MCF 10A (cell line): ENCODE results near the gene BCKDK. TPM values are rescaled to one million over a fixed set of nuclear protein-coding genes. Genes with fewer than 3 reads are reported as not detected.

Experiments used
- BruUV-seq: library from RNA; stranded (reverse); fragments of 400-500 nt; replicated peaks from 2 replicates; lab custom pipeline; 2021; lab: Mats Ljungman, UMichigan
- CTCF ChIA-PET: fragments of 300-600 bp; sonication (Branson Sonifier 250); formaldehyde crosslinking; extraction: SDS; loops from one replicate; lab custom pipeline; 2021; ENCODE audit warnings: antibody characterized with exemption, inconsistent platforms; lab: Yijun Ruan, JAX
- POLR2A ChIA-PET: fragments of 300-600, 350-650 bp; sonication (Branson Sonifier 250); formaldehyde crosslinking; extraction: SDS; loops from one replicate; lab custom pipeline; 2020; ENCODE audit warnings: antibody characterized with exemption, inconsistent platforms; lab: Yijun Ruan, JAX
- DNase-seq: peaks from one replicate; pipeline ENCODE4 v3.0.0-alpha.2; 2018; ENCODE audit not compliant: unreplicated experiment
- H3K27ac Mint-ChIP-seq: one replicate; pipeline ENCODE4 v1.8.0; 2022; ENCODE audit warnings: mild to moderate bottlenecking, low read depth, mixed read lengths; ENCODE audit not compliant: unreplicated experiment
- H3K27me3 Mint-ChIP-seq: one replicate; pipeline ENCODE4 v1.8.0; 2022; ENCODE audit warnings: mixed read lengths; ENCODE audit not compliant: insufficient read depth, unreplicated experiment
- H3K36me3 Mint-ChIP-seq: one replicate; pipeline ENCODE4 v1.8.0; 2022; ENCODE audit warnings: mild to moderate bottlenecking, moderate library complexity, mixed read lengths; ENCODE audit not compliant: insufficient read depth, unreplicated experiment
- H3K4me1 Mint-ChIP-seq: one replicate; pipeline ENCODE4 v1.8.0; 2022; ENCODE audit warnings: mixed read lengths; ENCODE audit not compliant: insufficient read depth, unreplicated experiment
- H3K4me3 Mint-ChIP-seq: one replicate; pipeline ENCODE4 v1.8.0; 2022; ENCODE audit warnings: mild to moderate bottlenecking, moderate library complexity, mixed read lengths; ENCODE audit not compliant: unreplicated experiment
- H3K9me3 Mint-ChIP-seq: one replicate; pipeline ENCODE4 v1.8.0; 2022; ENCODE audit warnings: mixed read lengths; ENCODE audit not compliant: unreplicated experiment
- intact Hi-C: fragments of 100-400 bp; cut with micrococcal nuclease; formaldehyde crosslinking; loops from 2 replicates; pipeline ENCODE4 v1.14.1; 2022
- total RNA-seq: library from RNA; stranded (reverse); gene quantifications from 2 replicates; pipeline ENCODE4 v1.2.3, GENCODE V29; 2022
- TF ChIP-seq, protein P1 (sequence below): fragments of 200-600 bp; IDR thresholded peaks from one replicate; pipeline ENCODE4 v1.8.0; 2022; ENCODE audit warnings: antibody characterized with exemption, mild to moderate bottlenecking; ENCODE audit not compliant: unreplicated experiment

The BCKDK gene
- total RNA-seq, 1 experiment from 2014 or later: 41.0 TPM

DNA sequence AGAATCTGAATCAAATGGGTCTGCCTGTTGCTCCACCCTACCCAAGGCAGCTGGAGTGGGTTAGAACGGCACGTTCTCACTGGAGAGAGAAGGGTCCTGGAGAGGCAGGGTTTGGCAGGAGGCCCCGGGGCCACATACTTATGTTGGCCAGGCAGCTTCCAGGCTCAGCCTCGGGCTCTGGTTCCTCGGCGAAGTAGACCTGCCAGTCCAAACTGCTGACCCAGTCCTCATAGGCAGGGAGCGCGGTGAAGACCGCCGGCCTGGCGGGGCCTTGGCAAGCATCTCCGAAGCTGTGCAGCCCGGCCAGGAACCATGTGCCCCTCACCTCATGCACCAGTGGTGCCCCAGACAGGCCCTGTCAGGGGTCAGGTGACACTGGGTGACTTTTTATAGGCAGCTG, 24.2 kb upstream of the BCKDK start:
- ChIA-PET CTCF (interaction anchor here (2.5 kb wide), 1 partner anchor 99 kb away, joined by 13 read pairs; the partner anchor contains the start of gene HSD3B7), POLR2A (interaction anchor here (2.0 kb wide), 1 partner anchor 10 kb away, joined by 6 read pairs; the partner anchor contains the start of genes ZNF646 and ZNF668)
- TF ChIP-seq, protein P1, sequence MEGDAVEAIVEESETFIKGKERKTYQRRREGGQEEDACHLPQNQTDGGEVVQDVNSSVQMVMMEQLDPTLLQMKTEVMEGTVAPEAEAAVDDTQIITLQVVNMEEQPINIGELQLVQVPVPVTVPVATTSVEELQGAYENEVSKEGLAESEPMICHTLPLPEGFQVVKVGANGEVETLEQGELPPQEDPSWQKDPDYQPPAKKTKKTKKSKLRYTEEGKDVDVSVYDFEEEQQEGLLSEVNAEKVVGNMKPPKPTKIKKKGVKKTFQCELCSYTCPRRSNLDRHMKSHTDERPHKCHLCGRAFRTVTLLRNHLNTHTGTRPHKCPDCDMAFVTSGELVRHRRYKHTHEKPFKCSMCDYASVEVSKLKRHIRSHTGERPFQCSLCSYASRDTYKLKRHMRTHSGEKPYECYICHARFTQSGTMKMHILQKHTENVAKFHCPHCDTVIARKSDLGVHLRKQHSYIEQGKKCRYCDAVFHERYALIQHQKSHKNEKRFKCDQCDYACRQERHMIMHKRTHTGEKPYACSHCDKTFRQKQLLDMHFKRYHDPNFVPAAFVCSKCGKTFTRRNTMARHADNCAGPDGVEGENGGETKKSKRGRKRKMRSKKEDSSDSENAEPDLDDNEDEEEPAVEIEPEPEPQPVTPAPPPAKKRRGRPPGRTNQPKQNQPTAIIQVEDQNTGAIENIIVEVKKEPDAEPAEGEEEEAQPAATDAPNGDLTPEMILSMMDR: no peak
- Mint-ChIP-seq H3K27me3 (no peaks in the 10 kb centered on the region), H3K4me3 (no peak overlapping the region), H3K4me1 (peaks cover 6% of the 10 kb centered on the region), H3K36me3 (peaks cover 13% of the 10 kb centered on the region), H3K9me3 (no peaks in the 10 kb centered on the region), H3K27ac (no peak overlapping the region)
- no peak for DNase-seq
- intact Hi-C loops: no loop called here
- no TSS peak for BruUV-seq

DNA sequence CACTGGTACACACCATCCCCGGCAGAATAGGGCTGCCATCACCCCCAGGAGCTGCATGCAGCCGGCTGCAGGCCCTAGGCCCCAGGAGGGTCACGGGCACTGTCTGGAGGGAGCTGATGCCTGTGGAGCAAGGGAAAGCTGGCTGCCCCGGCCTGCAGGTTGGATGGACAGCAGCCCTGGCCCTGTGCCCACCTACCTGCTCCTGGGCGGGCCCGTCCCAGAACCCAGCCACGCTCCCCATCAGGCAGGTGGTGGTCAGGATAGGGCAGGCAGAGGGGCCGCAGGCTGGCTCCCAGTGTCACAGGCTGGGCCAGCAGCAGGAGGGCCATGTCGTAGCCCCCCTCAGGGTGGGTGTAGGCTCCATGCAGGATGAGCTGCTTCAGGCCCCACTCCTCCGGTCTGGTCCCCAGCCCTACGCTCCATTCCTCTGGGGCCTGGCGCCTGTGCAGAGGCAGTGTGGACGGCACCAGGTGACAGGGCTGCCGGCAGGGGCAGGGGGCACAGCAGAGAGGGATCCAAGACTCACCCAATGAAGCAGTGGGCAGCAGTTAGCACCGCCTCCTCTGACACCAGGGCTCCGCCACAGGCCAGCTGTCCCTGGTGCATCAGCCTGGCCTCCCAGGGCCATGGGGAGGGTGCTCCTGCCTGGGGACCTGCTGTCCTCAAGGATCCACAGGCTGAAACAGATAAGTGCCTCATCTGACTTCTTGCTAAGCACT, 23.4 kb upstream of the BCKDK start:
- H3K4me1 Mint-ChIP-seq: peaks cover 6% of the 10 kb centered on the region
- no TSS peak for BruUV-seq
- H3K27ac Mint-ChIP-seq: no peak overlapping the region
- ChIA-PET CTCF (interaction anchor here (1.0 to 2.5 kb wide), 3 partner anchors 9 to 100 kb away, joined by 3 to 13 read pairs (median 3); partner anchors contain the start of gene HSD3B7), POLR2A (interaction anchor here (2.0 kb wide), 1 partner anchor 11 kb away, joined by 6 read pairs; the partner anchor contains the start of genes ZNF646 and ZNF668)
- no peak for DNase-seq
- no peaks in the 10 kb centered on the region for H3K27me3 Mint-ChIP-seq
- TF ChIP-seq, protein P1: no peak
- intact Hi-C loops: no loop called here
- H3K9me3 Mint-ChIP-seq: no peaks in the 10 kb centered on the region
- no peak overlapping the region for H3K4me3 Mint-ChIP-seq
- H3K36me3 Mint-ChIP-seq: peaks cover 13% of the 10 kb centered on the region

GRCh38 chr16:31085411-31085810, 22.8 kb upstream of the BCKDK start:
- CTCF ChIA-PET: interaction anchor here (0.5 to 2.5 kb wide), 5 partner anchors 9 to 303 kb away, joined by 3 to 13 read pairs (median 3); partner anchors contain the start of gene HSD3B7
- intact Hi-C loops: no loop called here
- POLR2A ChIA-PET: interaction anchor here (1.0 kb wide), 1 partner anchor 11 kb away, joined by 5 read pairs; the partner anchor contains the start of genes ZNF646 and ZNF668

More at GRCh38 chr16:31085411-31085810, 22.8 kb upstream of the BCKDK start:
- Mint-ChIP-seq H3K9me3 (no peaks in the 10 kb centered on the region), H3K27ac (no peak overlapping the region), H3K4me3 (no peak overlapping the region), H3K27me3 (no peaks in the 10 kb centered on the region), H3K36me3 (peaks cover 18% of the 10 kb centered on the region), H3K4me1 (peaks cover 6% of the 10 kb centered on the region)
- TF ChIP-seq, protein P1: no peak
- no TSS peak for BruUV-seq
- DNase-seq: no peak
